Measurements from ENCODE around the gene EPHA8.

The EPHA8 gene

DNA sequence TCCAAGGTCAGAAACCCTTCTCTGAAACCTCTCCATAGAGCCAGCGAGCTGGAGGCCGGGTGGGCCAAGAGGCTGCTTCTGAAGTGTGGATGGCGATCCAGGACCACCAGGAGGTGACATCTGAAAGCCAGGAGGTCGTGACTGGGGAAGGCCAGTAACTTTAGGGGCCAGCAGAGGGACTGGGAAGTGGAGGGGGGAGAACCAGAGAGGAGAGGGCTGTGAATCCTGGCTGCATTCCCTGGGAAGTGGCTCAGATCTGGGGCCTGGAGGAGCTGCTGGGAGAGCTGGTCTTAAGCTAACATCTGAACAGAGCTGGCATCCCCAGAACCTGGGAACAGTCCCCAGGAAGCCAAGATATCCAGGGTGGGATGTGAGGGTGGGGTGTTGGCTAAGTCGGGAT, 11.3 kb upstream of the EPHA8 start:
- Histone ChIP-seq H3K4me1 (ENCODE audit: control insufficient read depth, insufficient read depth, low read length) (peaks cover 38% of the 10 kb centered on the region), H3K9ac (ENCODE audit: low read length) (no peak overlapping the region), H3K27me3 (ENCODE audit: control insufficient read depth, insufficient read depth, low read length) (peaks cover 18% of the 10 kb centered on the region)

DNA sequence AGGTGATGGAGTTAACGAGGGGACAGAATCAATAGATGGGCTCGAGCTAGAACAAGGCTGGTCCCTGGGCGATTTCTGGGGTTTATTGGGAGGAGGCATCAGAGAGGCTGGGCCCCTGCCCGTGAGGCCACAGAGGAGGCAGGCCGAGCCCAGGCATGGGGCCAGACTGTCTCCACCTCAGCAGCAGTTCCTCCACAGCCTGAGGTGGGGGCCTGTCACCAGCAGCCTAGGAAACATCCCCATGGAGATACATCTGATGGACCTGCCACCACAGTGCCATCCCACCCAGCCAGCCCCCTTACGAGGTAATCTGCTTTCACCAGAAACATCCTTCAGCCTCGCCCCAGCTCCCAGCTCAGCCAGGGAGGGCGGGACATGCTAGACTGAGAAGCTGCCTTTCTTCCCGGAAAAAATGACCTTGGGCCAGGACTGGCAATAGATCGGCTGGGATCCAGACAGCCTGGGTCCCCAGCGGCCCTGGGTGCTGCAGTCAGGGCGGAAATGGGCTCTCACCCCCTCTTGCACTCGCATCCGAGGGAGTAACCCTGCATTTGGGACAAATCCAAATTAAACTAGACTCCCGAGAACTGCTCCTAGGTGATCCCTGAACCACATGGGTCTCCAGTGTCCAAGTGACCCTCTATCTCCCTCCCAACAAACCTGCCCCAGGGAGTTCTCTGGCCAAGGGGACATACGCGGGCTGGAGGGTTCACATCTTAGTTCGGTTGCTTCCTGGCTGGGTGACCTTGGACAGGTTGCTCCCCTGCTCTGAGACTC, 10.0 kb upstream of the EPHA8 start:
- Histone ChIP-seq H3K9ac (ENCODE audit: low read length) (no peak overlapping the region), H3K36me3 (ENCODE audit: control insufficient read depth, insufficient read depth, low read length) (no peaks in the 10 kb centered on the region), H3K9me3 (ENCODE audit: control insufficient read depth, insufficient read depth, low read depth, low read length) (no peaks in the 10 kb centered on the region), H3K4me1 (ENCODE audit: control insufficient read depth, insufficient read depth, low read length) (peaks cover 42% of the 10 kb centered on the region), H3K4me3 (ENCODE audit: low read depth, low read length) (no peak overlapping the region), H3K27ac (ENCODE audit: low read depth, low read length) (no peak overlapping the region), H3K27me3 (ENCODE audit: control insufficient read depth, insufficient read depth, low read length) (peaks cover 9% of the 10 kb centered on the region; the same call in 1 of the 2 replicates)

More for the DNA sequence above, 11.3 kb upstream of the EPHA8 start:
- Histone ChIP-seq H3K27ac (ENCODE audit: low read depth, low read length) (no peak overlapping the region), H3K4me3 (ENCODE audit: low read depth, low read length) (no peak overlapping the region), H3K9me3 (ENCODE audit: control insufficient read depth, insufficient read depth, low read depth, low read length) (no peaks in the 10 kb centered on the region), H3K36me3 (ENCODE audit: control insufficient read depth, insufficient read depth, low read length) (no peaks in the 10 kb centered on the region)

DNA sequence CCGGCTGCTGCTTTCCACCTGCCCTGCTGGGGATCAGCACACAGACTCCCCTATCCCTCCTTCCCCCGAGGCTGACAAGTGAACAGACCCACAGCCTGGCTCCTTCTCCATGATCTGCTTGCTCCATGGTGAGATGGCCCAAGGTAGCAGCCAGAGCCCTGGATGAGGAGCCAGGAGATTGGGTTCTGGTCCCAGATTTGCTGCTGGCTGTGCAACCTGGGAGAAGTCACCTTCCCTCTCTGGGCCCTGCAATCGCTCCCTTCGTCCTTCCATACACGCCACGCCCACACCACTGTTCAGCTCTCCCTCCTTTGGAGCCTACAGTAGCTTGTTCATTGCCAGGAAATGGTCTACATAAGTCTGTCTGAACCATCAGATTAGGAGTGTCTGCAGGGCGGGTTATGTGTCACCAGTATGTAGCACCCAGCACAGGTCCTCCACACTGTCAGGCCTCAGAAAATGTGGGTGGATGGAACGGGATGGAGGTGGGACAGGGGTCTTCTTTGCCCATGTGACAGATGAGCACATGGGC, 9.2 kb upstream of the EPHA8 start:
- peaks cover 7% of the 10 kb centered on the region; the same call in 1 of the 2 replicates for H3K27me3 ChIP-seq (ENCODE audit: control insufficient read depth, insufficient read depth, low read length)
- H3K36me3 ChIP-seq (ENCODE audit: control insufficient read depth, insufficient read depth, low read length): no peaks in the 10 kb centered on the region
- no peak overlapping the region for H3K27ac ChIP-seq (ENCODE audit: low read depth, low read length)
- no peak overlapping the region for H3K4me3 ChIP-seq (ENCODE audit: low read depth, low read length)
- no peak overlapping the region for H3K9ac ChIP-seq (ENCODE audit: low read length)
- H3K4me1 ChIP-seq (ENCODE audit: control insufficient read depth, insufficient read depth, low read length): peaks cover 42% of the 10 kb centered on the region
- H3K9me3 ChIP-seq (ENCODE audit: control insufficient read depth, insufficient read depth, low read depth, low read length): no peaks in the 10 kb centered on the region

DNA sequence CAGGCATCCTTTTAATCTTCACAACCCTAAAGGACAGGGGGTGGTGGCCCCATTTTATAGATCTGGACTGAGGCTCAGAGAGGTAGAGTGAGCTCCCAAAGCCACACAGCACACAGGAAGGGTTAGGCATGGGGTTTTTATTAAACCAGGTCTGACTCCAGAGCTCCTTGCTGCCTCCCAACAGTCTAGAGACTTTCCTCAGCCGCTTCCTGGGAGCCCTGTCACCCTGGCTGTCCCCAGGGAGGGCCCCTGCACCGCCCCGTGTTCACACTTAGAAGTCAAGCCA, 8.0 kb upstream of the EPHA8 start:
- Histone ChIP-seq H3K27me3 (ENCODE audit: control insufficient read depth, insufficient read depth, low read length) (peaks cover 20% of the 10 kb centered on the region; the same call in 1 of the 2 replicates), H3K36me3 (ENCODE audit: control insufficient read depth, insufficient read depth, low read length) (no peaks in the 10 kb centered on the region), H3K9ac (ENCODE audit: low read length) (no peak overlapping the region), H3K4me1 (ENCODE audit: control insufficient read depth, insufficient read depth, low read length) (peaks cover 42% of the 10 kb centered on the region), H3K4me3 (ENCODE audit: low read depth, low read length) (no peak overlapping the region), H3K27ac (ENCODE audit: low read depth, low read length) (no peak overlapping the region), H3K9me3 (ENCODE audit: control insufficient read depth, insufficient read depth, low read depth, low read length) (no peaks in the 10 kb centered on the region)

DNA sequence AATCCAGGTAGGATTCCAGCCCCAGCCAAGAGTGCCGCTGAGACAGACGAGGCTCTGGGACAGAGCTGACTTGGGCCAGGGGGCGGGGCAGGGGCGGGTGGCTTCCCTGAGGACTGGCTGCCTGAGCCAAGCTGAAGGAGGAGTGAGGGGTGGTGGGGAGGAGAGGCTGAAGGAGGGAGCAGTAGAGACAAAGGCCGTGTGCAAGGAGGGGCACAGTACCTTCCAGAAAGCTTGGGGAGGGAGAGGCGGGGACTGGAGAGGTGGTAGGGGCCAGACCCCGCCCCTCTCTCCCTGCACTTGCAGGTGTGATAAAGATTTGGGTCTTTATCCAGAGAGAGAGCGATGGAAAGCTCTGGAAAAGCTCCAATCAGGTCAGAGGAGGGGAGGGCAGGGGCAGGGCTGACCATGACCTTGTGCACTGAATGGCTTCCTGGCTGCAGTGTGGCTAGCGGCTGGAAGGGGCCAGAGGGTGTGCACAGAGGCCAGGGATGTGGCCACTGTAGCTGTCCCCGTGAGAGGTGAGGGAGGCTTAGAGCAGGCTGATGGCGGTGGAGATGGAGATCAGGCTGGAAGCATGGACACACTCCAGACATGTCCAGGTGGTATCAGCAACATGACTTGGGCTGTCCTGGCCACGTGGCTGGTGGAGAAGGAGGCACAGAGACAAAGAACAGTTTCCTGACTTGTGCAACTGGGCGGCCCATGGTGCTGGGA, 6.7 kb upstream of the EPHA8 start:
- 0 out of 2 replicates have a peak overlapping the region, but pooled peaks have one; percentile 12 for H3K4me3 ChIP-seq (ENCODE audit: low read depth, low read length)
- peak overlapping the region; percentile 1 for H3K9ac ChIP-seq (ENCODE audit: low read length)
- H3K27ac ChIP-seq (ENCODE audit: low read depth, low read length): no peak overlapping the region
- H3K36me3 ChIP-seq (ENCODE audit: control insufficient read depth, insufficient read depth, low read length): no peaks in the 10 kb centered on the region
- peaks cover 42% of the 10 kb centered on the region for H3K4me1 ChIP-seq (ENCODE audit: control insufficient read depth, insufficient read depth, low read length)
- peaks cover 32% of the 10 kb centered on the region for H3K27me3 ChIP-seq (ENCODE audit: control insufficient read depth, insufficient read depth, low read length)
- no peaks in the 10 kb centered on the region for H3K9me3 ChIP-seq (ENCODE audit: control insufficient read depth, insufficient read depth, low read depth, low read length)

DNA sequence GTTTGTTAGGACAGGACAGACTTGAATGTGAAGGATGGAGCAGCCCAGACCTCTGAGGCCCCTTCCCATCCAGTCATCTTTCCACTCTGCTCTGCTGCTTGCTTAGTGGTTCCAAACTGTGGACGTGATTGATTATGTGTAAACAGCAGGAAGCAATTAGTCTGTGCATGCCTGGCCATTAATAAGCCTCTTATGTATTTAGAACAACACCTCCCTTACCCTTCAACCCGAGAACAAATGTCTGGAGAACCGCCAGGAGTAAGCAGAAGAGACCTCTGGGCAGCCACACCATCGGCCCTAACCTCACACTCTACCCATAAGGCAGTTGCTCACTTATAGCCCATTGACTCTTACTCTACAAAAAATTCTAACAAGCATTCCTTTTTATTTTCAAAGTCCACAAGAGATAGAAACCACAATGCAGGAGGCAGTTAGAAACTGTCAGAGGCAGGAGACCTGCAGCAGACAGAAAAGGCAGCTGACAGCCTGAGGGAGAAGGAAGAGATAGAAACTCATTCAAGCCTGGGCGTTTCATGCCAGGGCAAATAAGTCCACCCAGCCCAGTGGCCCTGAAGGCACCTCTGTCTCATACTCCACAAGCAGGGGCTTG, 5.8 kb upstream of the EPHA8 start:
- Histone ChIP-seq H3K9ac (ENCODE audit: low read length) (no peak overlapping the region), H3K4me1 (ENCODE audit: control insufficient read depth, insufficient read depth, low read length) (peaks cover 42% of the 10 kb centered on the region), H3K27me3 (ENCODE audit: control insufficient read depth, insufficient read depth, low read length) (peaks cover 41% of the 10 kb centered on the region), H3K36me3 (ENCODE audit: control insufficient read depth, insufficient read depth, low read length) (no peaks in the 10 kb centered on the region), H3K9me3 (ENCODE audit: control insufficient read depth, insufficient read depth, low read depth, low read length) (no peaks in the 10 kb centered on the region), H3K4me3 (ENCODE audit: low read depth, low read length) (no peak overlapping the region), H3K27ac (ENCODE audit: low read depth, low read length) (no peak overlapping the region)

DNA sequence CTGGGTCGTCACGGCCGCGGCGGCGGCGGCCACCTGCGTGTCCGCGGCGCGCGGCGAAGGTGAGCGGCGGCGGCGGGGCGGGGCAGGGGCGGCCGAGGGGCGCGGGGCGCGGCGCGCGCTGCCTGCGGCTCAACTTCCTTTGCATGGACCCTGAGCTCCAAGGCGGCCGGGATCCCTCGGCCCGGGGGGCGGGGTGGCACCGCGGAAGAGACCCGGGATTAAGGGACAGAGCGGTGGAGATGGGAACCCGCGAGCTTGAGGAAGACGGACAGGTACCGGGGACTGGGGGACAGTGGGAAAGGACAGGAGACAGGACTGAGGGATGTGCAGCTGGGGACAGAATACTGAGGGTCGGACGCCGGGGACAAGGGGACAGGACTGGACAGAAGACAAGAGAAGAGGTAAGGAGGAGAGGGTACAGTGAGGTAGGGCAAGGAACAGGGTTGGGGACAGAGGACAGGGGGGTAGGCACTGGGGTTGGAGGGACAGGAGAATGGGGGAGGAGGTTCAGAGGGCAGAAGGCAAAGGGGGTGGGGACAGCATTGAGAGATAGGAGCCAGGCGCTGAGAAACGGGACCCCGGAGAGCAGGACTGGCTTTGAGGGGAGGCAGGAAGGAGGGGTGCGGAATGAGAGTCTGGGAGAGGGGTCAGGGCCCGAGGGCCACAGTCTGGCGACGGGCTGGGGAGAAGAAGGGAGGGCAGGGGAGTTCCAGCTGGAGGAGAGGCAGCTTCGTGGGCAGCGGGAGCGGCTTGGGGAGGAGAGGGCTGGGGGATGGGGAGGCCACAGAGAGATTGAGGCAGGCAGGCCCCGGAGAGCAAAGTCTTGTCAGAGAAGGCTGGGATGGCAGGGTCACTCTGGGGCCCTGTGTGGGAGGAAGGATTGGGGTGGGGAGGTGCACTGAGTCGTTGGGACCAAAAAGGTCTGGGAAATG, 648 bp downstream of the EPHA8 start:
- Histone ChIP-seq H3K36me3 (ENCODE audit: control insufficient read depth, insufficient read depth, low read length) (no peaks in the 10 kb centered on the region), H3K27me3 (ENCODE audit: control insufficient read depth, insufficient read depth, low read length) (peaks cover 69% of the 10 kb centered on the region), H3K4me3 (ENCODE audit: low read depth, low read length) (peak overlapping the region; percentile 58), H3K27ac (ENCODE audit: low read depth, low read length) (no peak overlapping the region), H3K9me3 (ENCODE audit: control insufficient read depth, insufficient read depth, low read depth, low read length) (no peaks in the 10 kb centered on the region), H3K9ac (ENCODE audit: low read length) (peak overlapping the region; percentile 10), H3K4me1 (ENCODE audit: control insufficient read depth, insufficient read depth, low read length) (peaks cover 15% of the 10 kb centered on the region; the same call in 1 of the 2 replicates)

DNA sequence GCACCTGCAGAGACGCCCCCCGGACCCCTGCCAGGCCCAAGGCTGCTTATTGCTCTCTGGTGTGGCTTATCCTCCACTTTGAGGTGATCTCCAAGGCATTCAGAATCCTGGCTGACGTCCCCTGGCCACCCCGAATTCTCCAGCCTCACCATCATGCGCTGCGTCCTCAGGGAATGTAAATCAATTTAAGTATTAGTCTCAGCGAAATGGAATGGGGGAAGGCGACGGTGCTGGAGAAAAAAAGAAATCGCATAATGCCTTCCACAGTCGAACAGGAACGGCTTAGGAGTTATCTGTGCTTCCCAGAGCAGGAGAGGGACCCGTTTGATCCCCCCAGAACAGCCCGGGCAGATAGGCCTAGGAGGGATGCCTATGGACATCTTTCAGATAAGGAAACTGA, 2.9 kb downstream of the EPHA8 start:
- peaks cover 15% of the 10 kb centered on the region; the same call in 1 of the 2 replicates for H3K4me1 ChIP-seq (ENCODE audit: control insufficient read depth, insufficient read depth, low read length)
- H3K27ac ChIP-seq (ENCODE audit: low read depth, low read length): no peak overlapping the region
- H3K9ac ChIP-seq (ENCODE audit: low read length): no peak overlapping the region
- H3K27me3 ChIP-seq (ENCODE audit: control insufficient read depth, insufficient read depth, low read length): peaks cover 48% of the 10 kb centered on the region
- no peak overlapping the region for H3K4me3 ChIP-seq (ENCODE audit: low read depth, low read length)
- H3K9me3 ChIP-seq (ENCODE audit: control insufficient read depth, insufficient read depth, low read depth, low read length): no peaks in the 10 kb centered on the region
- H3K36me3 ChIP-seq (ENCODE audit: control insufficient read depth, insufficient read depth, low read length): no peaks in the 10 kb centered on the region

DNA sequence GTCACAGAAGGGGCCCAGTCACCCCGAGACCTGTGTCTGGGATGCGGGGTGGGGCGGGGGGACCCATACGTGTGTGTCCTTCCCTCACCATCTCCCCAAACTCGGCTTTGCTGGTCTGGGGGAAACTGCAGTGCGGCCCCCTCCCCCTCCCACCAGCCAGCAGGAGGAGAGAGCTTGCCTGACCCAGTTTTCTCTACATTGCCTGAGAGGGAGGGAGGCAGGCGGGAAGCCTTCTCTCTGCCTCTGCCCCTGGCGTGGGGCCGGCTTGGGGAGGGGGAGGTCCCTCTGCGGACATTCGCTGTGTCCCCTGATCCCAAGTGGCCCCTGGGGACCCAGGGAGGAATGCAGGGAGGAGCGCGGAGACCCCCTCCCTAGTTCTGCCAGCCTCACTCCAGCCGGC, 3.9 kb downstream of the EPHA8 start:
- Histone ChIP-seq H3K27ac (ENCODE audit: low read depth, low read length) (no peak overlapping the region), H3K36me3 (ENCODE audit: control insufficient read depth, insufficient read depth, low read length) (no peaks in the 10 kb centered on the region), H3K27me3 (ENCODE audit: control insufficient read depth, insufficient read depth, low read length) (peaks cover 37% of the 10 kb centered on the region), H3K9me3 (ENCODE audit: control insufficient read depth, insufficient read depth, low read depth, low read length) (no peaks in the 10 kb centered on the region), H3K9ac (ENCODE audit: low read length) (no peak overlapping the region), H3K4me3 (ENCODE audit: low read depth, low read length) (no peak overlapping the region), H3K4me1 (ENCODE audit: control insufficient read depth, insufficient read depth, low read length) (peaks cover 17% of the 10 kb centered on the region; the same call in 1 of the 2 replicates)

DNA sequence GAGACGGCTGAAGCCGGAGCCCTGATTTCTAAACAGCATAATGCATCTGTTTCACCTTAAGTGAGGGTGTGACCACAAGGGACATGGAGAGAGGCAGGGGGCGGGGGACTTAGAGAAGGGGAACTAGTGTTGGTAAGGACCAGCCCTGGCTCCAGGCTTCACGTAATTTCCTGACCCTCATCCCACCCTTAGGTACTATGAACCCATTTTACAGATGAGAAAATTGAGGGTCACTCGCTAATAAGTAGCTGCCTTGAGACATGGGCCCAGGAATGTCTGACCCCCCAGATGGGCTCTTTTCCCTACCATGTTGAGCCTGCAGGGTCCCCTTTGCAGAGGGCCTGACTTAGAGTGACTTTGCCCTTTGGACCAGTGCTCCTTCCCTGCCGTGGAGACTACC, 4.7 kb downstream of the EPHA8 start:
- Histone ChIP-seq H3K4me1 (ENCODE audit: control insufficient read depth, insufficient read depth, low read length) (peaks cover 19% of the 10 kb centered on the region; the same call in 1 of the 2 replicates), H3K36me3 (ENCODE audit: control insufficient read depth, insufficient read depth, low read length) (no peaks in the 10 kb centered on the region), H3K27ac (ENCODE audit: low read depth, low read length) (no peak overlapping the region), H3K9ac (ENCODE audit: low read length) (no peak overlapping the region), H3K27me3 (ENCODE audit: control insufficient read depth, insufficient read depth, low read length) (peaks cover 29% of the 10 kb centered on the region), H3K4me3 (ENCODE audit: low read depth, low read length) (no peak overlapping the region), H3K9me3 (ENCODE audit: control insufficient read depth, insufficient read depth, low read depth, low read length) (no peaks in the 10 kb centered on the region)

Measured in HUES6 (cell line).